PC-3 (cell line): ENCODE results near the gene TYK2. TPM values are rescaled to one million over a fixed set of nuclear protein-coding genes. Genes with fewer than 3 reads are reported as not detected.

ENCODE experiments used
- ATAC-seq: fragments of 200-7000 bp; cut with Tn5 transposase; 2 replicates; pipeline ENCODE4 v1.9.1; 2020; ENCODE audit warnings: mild to moderate bottlenecking, moderate library complexity
- BruUV-seq: library from RNA; stranded (reverse); fragments of 400-500 nt; replicated peaks from 2 replicates; lab custom pipeline; 2021; lab: Mats Ljungman, UMichigan
- CTCF ChIA-PET: fragments of 300-600 bp; sonication (Branson Sonifier 250); formaldehyde crosslinking; loops from one replicate; lab custom pipeline; 2022; ENCODE audit warnings: antibody characterized with exemption; lab: Charles Lee
- POLR2A ChIA-PET: fragments of 300-600 bp; sonication (Branson Sonifier 250); formaldehyde crosslinking; loops from one replicate; lab custom pipeline; 2022; ENCODE audit warnings: antibody characterized with exemption; ENCODE audit not compliant: unreplicated experiment; lab: Charles Lee
- DNase-seq: peaks from one replicate; pipeline ENCODE4 v3.0.0-alpha.2; 2015
- H2AFZ ChIP-seq: fragments of 300-600 bp; sonication (generic); 2 replicates; pipeline ENCODE4 v1.6.0; 2016; ENCODE audit warnings: antibody characterized with exemption, low read length
- H3F3A ChIP-seq: fragments of 300-600 bp; sonication (generic); one replicate; pipeline ENCODE4 v1.6.0; 2017; ENCODE audit warnings: antibody characterized with exemption, low read length, control low read depth, mild to moderate bottlenecking; ENCODE audit not compliant: unreplicated experiment
- H3K27ac ChIP-seq: fragments of 300-600 bp; sonication (generic); 2 replicates; pipeline ENCODE4 v1.5.1; 2016; ENCODE audit warnings: mild to moderate bottlenecking, low read length
- H3K27me3 ChIP-seq: fragments of 300-600 bp; sonication (generic); 2 replicates; pipeline ENCODE4 v1.6.1; 2016; ENCODE audit warnings: low read length, mixed read lengths
- H3K36me3 ChIP-seq: fragments of 300-600 bp; sonication (generic); 2 replicates; pipeline ENCODE4 v1.6.1; 2016; ENCODE audit warnings: low read depth, mixed run types, low read length, mixed read lengths
- H3K4me1 ChIP-seq: fragments of 300-600 bp; sonication (generic); 2 replicates; pipeline ENCODE4 v1.5.1; 2016; ENCODE audit warnings: low read length; ENCODE audit not compliant: insufficient read depth
- H3K4me2 ChIP-seq: fragments of 300-600 bp; sonication (generic); 2 replicates; pipeline ENCODE4 v1.6.0; 2016; ENCODE audit warnings: low read length
- H3K4me3 ChIP-seq: fragments of 300-600 bp; sonication (generic); 2 replicates; pipeline ENCODE4 v1.5.1; 2016; ENCODE audit warnings: mild to moderate bottlenecking, low read length, mixed read lengths
- H3K79me2 ChIP-seq: fragments of 300-600 bp; sonication (generic); 2 replicates; pipeline ENCODE4 v1.6.1; 2017; ENCODE audit warnings: low read length, mixed read lengths
- H3K9ac ChIP-seq: fragments of 300-600 bp; sonication (generic); 2 replicates; pipeline ENCODE4 v1.6.0; 2016; ENCODE audit warnings: mild to moderate bottlenecking, low read length
- H3K9me2 ChIP-seq: fragments of 300-600 bp; sonication (generic); replicated peaks from 2 replicates; pipeline ENCODE4 v1.6.1; 2016; ENCODE audit warnings: mixed run types, low read length, mixed read lengths
- H3K9me3 ChIP-seq: fragments of 300-600 bp; sonication (generic); 2 replicates; pipeline ENCODE4 v1.6.1; 2016; ENCODE audit warnings: low read length, mixed read lengths
- H4K20me1 ChIP-seq: fragments of 300-600 bp; sonication (generic); 2 replicates; pipeline ENCODE4 v1.6.1; 2016; ENCODE audit warnings: low read length, mixed read lengths
- CTCF ChIP-seq: fragments of 300-600 bp; sonication (generic); conservative IDR thresholded peaks from 2 replicates; pipeline ENCODE4 v1.5.1; 2017; ENCODE audit warnings: antibody characterized with exemption, low read depth, mild to moderate bottlenecking, low read length
- EZH2 ChIP-seq: fragments of 300-600 bp; sonication (generic); IDR thresholded peaks from one replicate; pipeline ENCODE4 v1.6.1; 2017; ENCODE audit warnings: antibody characterized with exemption, mild to moderate bottlenecking, low read length; ENCODE audit not compliant: unreplicated experiment
- EZH2phosphoT487 ChIP-seq: fragments of 300-600 bp; sonication (generic); IDR thresholded peaks from 2 replicates; pipeline ENCODE4 v1.6.1; 2018; ENCODE audit warnings: mild to moderate bottlenecking, antibody characterized with exemption, low read length, borderline replicate concordance
- intact Hi-C: fragments of 100-400 bp; cut with micrococcal nuclease; formaldehyde crosslinking; loops from 2 replicates; pipeline ENCODE4 v1.9.0; 2023
- total RNA-seq: library from RNA; depleted of rRNA; stranded (reverse); fragments of >200 nt; gene quantifications from 2 replicates; pipeline ENCODE4 v1.2.3, GENCODE V29; 2014

TYK2 gene
- total RNA-seq, 1 experiment from 2014 or later: 177 TPM

GRCh38 chr19:10420444-10421239, 40.3 kb upstream of the TYK2 start, which contains the start of gene PDE4A:
TSS of gene PDE4A (plus strand) at chr19:10420538. CDS start at chr19:10420765, 227 bp downstream.
- POLR2A ChIA-PET: no interaction called here

GRCh38 chr19:10419646-10420443, 39.5 kb upstream of the TYK2 start:
- H3K4me3 ChIP-seq: peak overlapping the region; percentile 62
- no peaks in the 10 kb centered on the region for H3K79me2 ChIP-seq
- POLR2A ChIA-PET: no interaction called here
- BruUV-seq: no TSS peak
- H2AFZ ChIP-seq: peak overlapping the region; percentile 77
- peak overlapping the region; percentile 86 for H3K4me2 ChIP-seq
- H3K9ac ChIP-seq: no peak overlapping the region
- H4K20me1 ChIP-seq: no peaks in the 10 kb centered on the region
- no peak for TF ChIP-seq CTCF
- peak; percentile 77 for TF ChIP-seq EZH2phosphoT487
- TF ChIP-seq EZH2: peak; percentile 97
- DNase-seq: peak; percentile 42
- no peaks in the 10 kb centered on the region for H3K9me2 ChIP-seq
- H3K4me1 ChIP-seq: peaks cover 38% of the 10 kb centered on the region
- no peaks in the 10 kb centered on the region for H3K9me3 ChIP-seq
- peaks cover 53% of the 10 kb centered on the region for H3K27me3 ChIP-seq
- H3F3A ChIP-seq: no peaks in the 10 kb centered on the region
- H3K27ac ChIP-seq: no peak overlapping the region
- CTCF ChIA-PET: interaction anchor here (0.5 kb wide), 1 partner anchor 13 kb away, joined by 7 read pairs; no protein-coding TSS in a partner anchor
- ATAC-seq: peak; percentile 3; the same call in 1 of the 2 replicates
- H3K36me3 ChIP-seq: no peaks in the 10 kb centered on the region
- intact Hi-C loops: no loop called here

More at GRCh38 chr19:10420444-10421239, 40.3 kb upstream of the TYK2 start, which contains the start of gene PDE4A:
- no TSS peak for BruUV-seq
- intact Hi-C loops: no loop called here
- ATAC-seq (no peak), DNase-seq (peak; percentile 33)
- Histone ChIP-seq H3K4me2 (peak within 1 kb of the TSS; percentile 86), H3K4me1 (peaks cover 42% of the 10 kb centered on the region), H3F3A (no peaks in the 10 kb centered on the region), H3K9me3 (no peaks in the 10 kb centered on the region), H4K20me1 (no peaks in the 10 kb centered on the region), H3K27ac (no peak within 1 kb of the TSS), H3K27me3 (peaks cover 53% of the 10 kb centered on the region), H3K36me3 (no peaks in the 10 kb centered on the region), H2AFZ (peak within 1 kb of the TSS; percentile 77), H3K9me2 (no peaks in the 10 kb centered on the region), H3K79me2 (no peaks in the 10 kb centered on the region), H3K4me3 (peak within 1 kb of the TSS; percentile 62), H3K9ac (no peak within 1 kb of the TSS)
- CTCF ChIA-PET: interaction anchor here (0.5 to 0.7 kb wide), 2 partner anchors 14 to 17 kb away, joined by 3 to 7 read pairs; no protein-coding TSS in a partner anchor
- TF ChIP-seq EZH2 (peak; percentile 87), EZH2phosphoT487 (peak; percentile 80; the same call in 1 of the 2 replicates), CTCF (peak; percentile 70)
